HG03575 (cell line): Measurements from ENCODE around the gene HEXIM1.
"Not testable (repeated sequence)": the region's sequence is repeated elsewhere in the genome, so short reads cannot be mapped to it uniquely, and the experiment has no call there.

ENCODE experiments used
- ATAC-seq: cut with Tn5 transposase; IDR thresholded peaks from one replicate; pipeline ENCODE4 v1.9.1; 2021; ENCODE audit not compliant: unreplicated experiment, insufficient number of reproducible peaks, low FRiP score; ENCODE audit errors: extremely low read depth

Gene HEXIM1

GRCh38 chr17:45112559-45113423 is 35.5 kb upstream of the HEXIM1 start:
- ATAC-seq = no peak

DNA sequence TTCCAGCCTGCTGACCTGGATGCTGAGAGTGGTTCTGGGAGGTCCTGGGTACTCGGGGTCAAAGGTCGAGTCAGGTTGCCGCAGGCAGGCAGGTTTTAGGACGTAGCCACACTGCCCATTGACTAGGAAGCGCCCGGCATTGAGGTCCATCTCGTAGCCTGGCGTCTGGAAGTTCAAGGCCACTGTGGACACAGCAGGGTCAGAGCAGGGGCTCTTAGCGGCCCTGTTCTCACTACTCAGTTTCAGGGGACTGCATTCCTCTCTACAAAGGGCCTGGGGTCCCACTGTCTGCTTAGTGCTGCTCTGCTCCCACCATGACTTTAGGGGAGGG is 34.9 kb upstream of the HEXIM1 start:
- ATAC-seq = no peak

- ATAC-seq = no peak
Measured at GRCh38 chr17:45114117-45114932, 34.0 kb upstream of the HEXIM1 start.

- no peak for ATAC-seq
Measured at GRCh38 chr17:45115015-45115625, 33.2 kb upstream of the HEXIM1 start.

- no peak for ATAC-seq
Measured at GRCh38 chr17:45115871-45116270, 32.4 kb upstream of the HEXIM1 start.

DNA sequence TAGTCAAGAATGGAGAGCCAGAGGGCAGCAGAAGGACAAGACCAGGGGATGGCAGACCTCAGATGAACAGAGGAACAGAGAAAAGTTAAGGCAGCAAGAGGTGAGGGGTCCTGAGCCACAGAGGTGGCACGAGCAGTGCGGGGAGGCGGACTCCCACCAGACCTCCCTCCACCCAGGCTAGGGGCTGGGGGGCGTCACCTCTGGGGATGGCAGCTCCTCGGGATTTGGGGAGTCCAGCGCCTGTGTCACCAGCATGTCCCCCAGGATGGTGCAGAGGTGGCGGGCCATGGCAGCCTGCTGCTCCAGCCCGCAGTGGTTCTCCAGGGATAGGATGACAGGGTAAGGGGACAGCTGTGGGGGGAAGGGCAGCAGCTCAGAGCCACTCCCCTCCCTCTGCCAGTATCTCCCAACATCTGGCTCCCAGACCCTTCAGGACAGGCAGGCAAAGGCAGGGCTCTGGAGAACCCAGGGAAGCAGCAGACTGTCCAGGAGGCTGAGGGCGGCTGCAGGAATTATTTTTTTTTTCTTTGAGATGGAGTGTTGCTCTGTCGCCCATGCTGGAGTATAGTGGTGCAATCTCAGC is 31.8 kb upstream of the HEXIM1 start:
- ATAC-seq = no peak

DNA sequence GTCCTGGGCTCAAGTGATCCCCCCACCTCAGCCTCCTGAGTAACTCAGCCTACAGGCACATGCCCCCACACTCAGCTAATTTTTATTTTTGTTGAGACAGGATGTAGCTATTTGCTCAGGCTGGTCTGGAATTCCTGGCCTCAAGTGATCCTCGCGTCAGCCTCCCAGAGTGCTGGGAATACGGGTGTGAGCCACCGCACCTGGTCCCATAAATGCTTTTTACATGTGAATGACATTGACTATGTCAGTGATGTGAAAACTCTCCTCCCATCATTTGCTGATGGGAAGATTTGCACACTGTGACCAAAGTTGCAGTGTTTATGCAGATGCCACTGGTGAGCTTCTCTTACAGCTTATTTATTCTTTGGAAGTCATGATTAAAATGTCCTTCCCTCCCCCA is 30.9 kb upstream of the HEXIM1 start:
- no peak for ATAC-seq

DNA sequence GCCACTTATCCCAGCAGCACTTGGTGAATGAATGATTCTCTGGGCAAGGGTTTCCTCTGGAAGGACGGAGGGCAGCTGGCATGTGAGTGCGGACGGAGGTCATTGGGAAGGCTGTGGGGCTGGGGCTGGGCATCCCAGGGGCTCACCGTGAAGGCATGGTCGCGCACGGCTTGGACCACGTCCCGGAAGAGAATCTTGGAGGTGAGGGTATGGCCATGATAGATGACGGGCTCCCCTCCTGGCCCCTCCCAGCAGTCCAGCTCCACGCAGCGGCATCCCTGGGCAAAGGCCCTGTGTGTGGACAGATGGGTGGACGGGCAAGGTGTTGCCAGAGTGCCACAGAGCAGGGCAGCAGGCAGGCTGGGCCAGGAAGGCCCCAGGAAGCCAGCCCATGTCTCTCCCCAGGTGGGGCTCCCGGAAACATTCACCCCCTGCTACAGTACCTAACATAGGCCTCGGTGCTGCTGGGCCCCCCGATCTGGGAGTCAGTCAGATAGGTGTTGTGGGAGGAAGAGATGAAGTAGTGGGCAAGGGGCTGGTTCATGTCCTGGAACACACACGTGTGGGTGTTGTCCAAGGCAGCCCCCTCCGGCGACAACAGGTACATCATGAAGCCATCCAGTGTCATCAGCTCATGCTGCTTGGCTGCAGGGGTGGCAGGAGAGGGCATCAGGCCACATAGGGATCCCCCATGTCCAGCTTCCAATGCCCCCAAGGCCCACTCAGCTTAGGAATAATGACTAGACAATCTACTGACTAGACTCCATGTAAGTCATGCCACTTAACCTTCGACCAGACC is 30.2 kb upstream of the HEXIM1 start:
- no peak for ATAC-seq

- no peak for ATAC-seq
Measured at GRCh38 chr17:45118691-45119090, 29.6 kb upstream of the HEXIM1 start.

DNA sequence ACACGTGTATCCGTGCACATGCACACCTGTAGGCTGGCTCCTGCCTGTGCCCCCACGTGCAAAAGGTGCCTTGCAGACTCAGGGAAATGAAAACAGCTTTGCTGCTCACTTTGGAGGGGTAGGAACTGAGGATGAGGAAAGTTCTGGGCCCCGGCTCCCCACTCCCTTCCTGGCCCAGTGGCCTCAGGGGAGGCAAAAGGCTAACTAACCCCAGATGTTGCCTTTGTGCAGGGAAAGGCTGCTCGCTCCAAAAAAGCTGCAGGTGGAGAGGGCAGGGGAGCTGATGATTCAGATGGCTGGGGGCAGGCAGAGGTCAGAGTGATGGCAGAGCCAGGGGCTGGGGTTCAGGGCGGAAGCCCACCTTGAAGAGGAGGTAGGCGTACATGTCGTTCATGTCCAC is 28.3 kb upstream of the HEXIM1 start:
- ATAC-seq = no peak

DNA sequence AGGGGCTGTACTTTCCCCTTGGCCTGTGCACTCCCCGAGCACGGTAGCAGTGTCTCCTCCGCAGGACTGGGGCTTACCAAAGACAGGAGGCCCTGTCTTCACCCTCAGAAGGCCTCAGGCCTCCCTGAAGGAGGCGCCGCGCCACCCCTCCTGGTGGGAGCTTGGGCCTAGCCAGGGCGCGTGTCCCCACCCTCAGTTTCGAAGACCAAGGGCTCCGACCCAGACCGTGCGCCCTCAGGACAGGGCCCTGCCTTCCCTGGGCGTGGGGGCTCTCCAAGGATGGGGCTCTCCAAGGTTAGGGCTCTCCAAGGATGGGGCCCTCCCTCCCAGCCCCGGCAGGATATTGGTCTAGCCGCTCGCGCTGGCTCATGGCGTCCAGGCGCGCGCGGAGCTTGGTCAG is 27.7 kb upstream of the HEXIM1 start:
- no peak for ATAC-seq

GRCh38 chr17:45121055-45121454 is 27.2 kb upstream of the HEXIM1 start:
- ATAC-seq = no peak

DNA sequence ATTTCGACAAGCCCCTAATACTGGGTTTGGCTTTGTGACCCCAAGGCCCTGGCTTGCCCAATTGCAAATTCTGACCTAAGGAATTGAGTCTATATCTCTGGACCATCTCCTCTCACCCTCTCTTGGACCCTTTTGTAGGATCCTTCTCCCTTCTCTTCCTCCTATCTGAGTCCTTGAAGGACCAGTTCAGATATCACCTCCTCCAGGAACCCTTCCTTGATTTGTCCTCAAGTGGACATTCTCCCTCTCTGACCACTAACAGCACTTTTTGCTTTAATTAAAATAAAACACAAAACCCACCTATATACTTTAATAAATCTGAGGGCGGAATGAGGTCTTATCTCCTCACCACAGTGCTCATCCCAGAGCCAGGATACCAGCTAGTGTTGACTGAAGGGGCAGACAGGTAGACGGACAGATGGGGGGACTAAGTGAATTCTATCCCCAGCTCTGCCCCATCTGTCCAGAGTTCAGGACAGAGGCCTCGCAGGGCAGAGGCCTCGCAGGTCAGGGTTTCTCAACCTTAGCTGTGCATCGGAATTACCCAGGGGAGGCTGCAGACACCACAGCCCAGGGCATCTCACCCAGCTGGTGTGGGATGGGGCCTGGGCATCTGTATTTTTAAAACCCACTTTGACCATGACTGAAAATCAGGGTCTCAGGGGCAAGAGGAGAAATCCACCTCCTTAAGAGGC is 25.1 kb upstream of the HEXIM1 start:
- ATAC-seq = no peak

GRCh38 chr17:45123930-45124796 is 24.1 kb upstream of the HEXIM1 start:
- no peak for ATAC-seq

DNA sequence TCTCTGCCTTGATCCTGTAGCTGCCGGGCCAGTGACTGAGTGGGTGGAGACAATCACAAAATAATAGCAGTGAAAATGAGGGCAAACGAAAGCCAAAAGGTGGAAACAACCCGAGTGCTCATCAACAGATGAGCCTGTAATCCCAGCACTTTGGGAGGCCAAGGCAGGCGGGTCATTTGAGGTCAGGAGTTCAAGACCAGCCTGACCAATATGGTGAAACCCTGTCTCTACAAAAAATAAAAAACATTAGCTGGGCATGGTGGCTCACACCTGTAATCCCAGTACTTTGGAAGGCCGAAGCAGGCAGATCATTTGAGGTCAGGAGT is 23.5 kb upstream of the HEXIM1 start:
- ATAC-seq = not testable (repeated sequence)

DNA sequence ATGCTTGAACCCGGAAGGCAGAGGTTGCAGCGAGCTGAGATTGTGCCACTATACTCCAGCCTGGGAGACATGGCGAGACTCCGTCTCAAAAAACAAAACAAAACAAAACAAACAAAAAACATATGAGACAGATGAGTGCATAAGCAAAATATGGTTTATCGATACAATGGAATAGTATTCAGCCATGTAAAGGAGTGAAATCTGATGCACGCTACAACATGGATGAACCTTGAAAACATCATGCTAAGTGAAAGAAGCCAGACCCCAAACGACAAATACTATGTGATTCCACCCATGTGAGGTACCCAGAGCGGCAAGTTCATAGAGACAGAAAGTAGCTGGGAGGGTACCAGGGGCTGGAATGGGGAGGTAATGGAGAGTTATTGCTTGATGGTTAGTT is 22.8 kb upstream of the HEXIM1 start:
- no peak for ATAC-seq

- no peak for ATAC-seq
Measured at GRCh38 chr17:45127207-45127547, 21.1 kb upstream of the HEXIM1 start.
